WI38 (cell line): ENCODE results near the gene MATR3.

Experiments used
- H3K4me3 ChIP-seq: 2 replicates; pipeline ENCODE4 v1.5.1; 2011; ENCODE audit warnings: low read depth, mild to moderate bottlenecking, control low read depth, low read length
- TF ChIP-seq, protein P1 (sequence below): IDR thresholded peaks from 2 replicates; pipeline ENCODE4 v1.5.1; 2012; ENCODE audit warnings: low read depth, mild to moderate bottlenecking, control low read depth, low read length

MATR3 gene

GRCh38 chr5:139293507-139294373, at the start of gene MATR3:
Gene MATR3 (plus strand): TSS chr5:139293740. CDS start chr5:139307416, 13,676 bp downstream.
- TF ChIP-seq, protein P1, sequence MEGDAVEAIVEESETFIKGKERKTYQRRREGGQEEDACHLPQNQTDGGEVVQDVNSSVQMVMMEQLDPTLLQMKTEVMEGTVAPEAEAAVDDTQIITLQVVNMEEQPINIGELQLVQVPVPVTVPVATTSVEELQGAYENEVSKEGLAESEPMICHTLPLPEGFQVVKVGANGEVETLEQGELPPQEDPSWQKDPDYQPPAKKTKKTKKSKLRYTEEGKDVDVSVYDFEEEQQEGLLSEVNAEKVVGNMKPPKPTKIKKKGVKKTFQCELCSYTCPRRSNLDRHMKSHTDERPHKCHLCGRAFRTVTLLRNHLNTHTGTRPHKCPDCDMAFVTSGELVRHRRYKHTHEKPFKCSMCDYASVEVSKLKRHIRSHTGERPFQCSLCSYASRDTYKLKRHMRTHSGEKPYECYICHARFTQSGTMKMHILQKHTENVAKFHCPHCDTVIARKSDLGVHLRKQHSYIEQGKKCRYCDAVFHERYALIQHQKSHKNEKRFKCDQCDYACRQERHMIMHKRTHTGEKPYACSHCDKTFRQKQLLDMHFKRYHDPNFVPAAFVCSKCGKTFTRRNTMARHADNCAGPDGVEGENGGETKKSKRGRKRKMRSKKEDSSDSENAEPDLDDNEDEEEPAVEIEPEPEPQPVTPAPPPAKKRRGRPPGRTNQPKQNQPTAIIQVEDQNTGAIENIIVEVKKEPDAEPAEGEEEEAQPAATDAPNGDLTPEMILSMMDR: no peak
- H3K4me3 ChIP-seq: peak within 1 kb of the TSS; percentile 77

DNA sequence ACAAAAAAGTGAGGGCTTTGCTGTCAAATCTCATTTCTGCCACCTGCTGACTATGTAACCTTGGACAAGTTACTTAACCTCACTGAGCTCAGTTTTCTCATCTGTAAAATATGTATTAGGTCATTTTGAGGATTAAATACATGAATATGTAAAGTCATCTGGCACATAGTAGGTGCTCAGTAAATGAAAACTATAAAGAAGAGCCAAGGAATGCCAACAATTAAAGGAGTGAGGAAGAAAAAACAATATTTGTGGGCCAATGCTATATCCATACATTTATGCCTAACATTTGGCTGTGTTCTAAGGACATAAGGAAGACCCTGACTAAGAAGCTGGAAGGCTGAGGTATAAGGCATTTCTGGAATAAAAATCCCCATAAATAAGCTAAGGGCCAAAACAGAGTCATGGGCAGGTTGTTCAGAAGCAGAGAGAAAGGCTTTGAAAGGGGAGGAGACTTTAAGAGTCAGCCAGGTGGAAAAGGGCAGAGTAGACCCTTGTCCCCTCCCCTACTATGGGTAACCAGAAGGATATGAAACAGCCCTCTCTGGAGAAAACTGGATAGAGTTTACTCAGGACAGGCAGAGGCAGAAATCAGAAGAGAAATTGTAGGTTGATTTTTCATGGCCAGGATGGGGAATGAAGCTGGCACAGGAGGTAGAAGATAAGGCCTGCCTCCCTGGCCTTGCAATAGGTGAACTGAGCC, 47.8 kb upstream of the MATR3 start:
- no peak overlapping the region for H3K4me3 ChIP-seq
- TF ChIP-seq, protein P1: no peak

DNA sequence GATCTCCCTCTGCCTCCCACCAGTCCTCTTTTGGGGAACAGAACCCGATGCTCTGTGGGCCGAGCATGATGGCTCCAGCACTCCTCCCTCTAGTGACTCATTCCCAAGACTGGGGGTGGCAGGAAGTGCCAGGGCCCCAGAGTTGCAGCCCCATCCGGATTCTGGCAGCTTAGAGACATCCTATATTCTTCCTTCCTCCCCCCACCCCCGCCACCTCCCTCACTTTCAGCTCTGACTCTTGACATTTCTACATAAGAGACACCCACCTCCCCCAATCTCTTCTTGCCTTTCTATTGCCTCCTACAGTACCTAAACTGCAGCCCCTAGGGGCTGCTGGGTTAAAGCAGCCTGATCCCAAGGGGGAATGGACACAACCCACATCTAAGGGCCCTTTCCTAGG, 47.1 kb upstream of the MATR3 start:
- no peak overlapping the region for H3K4me3 ChIP-seq
- TF ChIP-seq, protein P1: no peak

- H3K4me3 ChIP-seq: no peak overlapping the region
- TF ChIP-seq, protein P1: no peak
These were observed 44.6 kb upstream of the MATR3 start for GRCh38 chr5:139248826-139249453.

GRCh38 chr5:139251281-139251687, 42.3 kb upstream of the MATR3 start:
- H3K4me3 ChIP-seq: no peak overlapping the region
- TF ChIP-seq, protein P1: no peak

- no peak overlapping the region for H3K4me3 ChIP-seq
- TF ChIP-seq, protein P1: no peak
These were observed 41.7 kb upstream of the MATR3 start for GRCh38 chr5:139251695-139252288.
